Stimulated activated CD4-positive, alpha-beta T cell treated with anti-CD3 and anti-CD28 coated beads, TNF-alpha, amount 100 ng/mL, for 4 hours (primary cell): ENCODE data around the gene TPRG1.
"Not testable (repeated sequence)": the region's sequence is repeated elsewhere in the genome, so short reads cannot be mapped to it uniquely, and the experiment has no call there.

Experiments
- DNase-seq, 3 experiments: peaks; one replicate each; pipeline ENCODE4 v3.0.0-alpha.2; 2020; ENCODE audit warnings: low read depth in 3 of 3

Gene TPRG1

DNA sequence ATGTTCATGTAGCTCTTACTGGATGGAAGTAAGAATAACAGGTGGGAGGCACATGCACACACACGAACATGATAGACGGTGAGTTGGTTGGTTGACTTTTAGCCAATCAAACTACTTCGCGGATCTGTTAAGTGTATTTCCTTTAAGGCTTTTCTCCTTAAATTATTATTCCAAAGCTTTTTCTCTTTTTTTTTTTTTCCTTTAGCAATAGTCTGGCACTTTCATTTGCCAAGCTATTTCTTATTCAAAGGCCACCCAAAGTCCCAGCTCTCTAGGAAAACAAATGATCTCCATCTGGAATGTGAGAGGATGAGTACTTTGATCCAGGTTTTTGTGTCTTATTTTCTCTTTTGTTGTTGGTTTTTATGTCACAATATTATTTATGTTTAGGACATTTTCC, 141.1 kb downstream of the TPRG1 start:
- DNase-seq, result no peak

DNA sequence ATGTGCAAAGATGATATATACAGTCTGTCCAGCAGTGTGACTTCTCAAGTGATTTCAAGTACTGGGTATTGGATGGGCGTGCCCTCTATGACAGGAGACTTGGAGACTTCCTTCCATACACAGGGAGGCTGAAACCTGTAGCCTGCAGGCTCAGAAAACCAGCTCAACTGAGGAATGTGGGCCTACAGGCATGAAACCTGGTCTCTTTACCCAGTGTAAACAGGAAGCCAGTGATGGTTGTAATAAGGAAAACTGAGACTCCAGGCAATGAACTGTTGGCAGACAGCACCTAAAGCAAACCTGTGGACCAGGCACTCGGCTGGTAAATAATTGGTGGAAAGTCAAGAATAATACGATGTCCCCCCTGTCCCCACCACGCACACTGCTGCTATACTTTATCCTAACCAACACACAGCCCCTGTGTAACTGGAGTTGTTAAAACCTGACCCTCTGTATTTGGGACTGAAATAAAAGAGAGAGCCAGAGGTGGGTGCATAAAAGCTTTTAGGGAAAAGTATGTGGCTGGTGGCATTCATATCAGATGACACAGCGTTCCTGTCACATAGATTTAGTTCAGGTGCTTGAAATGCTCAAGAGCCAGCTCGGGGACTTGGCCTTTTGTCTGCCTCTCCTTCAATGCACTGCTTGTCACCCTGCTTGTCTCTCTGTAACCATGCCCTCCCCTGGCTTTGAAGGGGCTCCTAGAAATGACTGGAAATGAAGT, 144.7 kb downstream of the TPRG1 start:
- no peak for DNase-seq

DNA sequence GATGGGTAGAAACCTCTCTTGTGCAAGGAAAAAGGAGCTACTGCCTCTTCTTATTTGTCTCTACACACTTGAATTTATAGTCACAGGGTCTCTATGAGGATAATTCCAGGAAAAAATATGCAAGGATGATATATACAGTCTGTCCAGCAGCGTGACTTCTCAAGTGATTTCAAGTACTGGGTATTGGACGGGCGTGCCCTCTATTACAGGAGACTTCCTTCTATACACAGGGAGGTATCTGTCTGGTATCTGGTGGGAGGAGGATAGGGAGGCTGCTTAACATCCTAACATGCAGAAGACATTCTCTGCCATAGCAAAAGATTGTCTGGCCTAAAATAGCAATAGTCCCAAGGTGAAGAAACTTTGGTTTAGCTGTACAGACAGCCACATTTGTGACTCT, 146.1 kb downstream of the TPRG1 start:
- DNase-seq, result no peak

DNA sequence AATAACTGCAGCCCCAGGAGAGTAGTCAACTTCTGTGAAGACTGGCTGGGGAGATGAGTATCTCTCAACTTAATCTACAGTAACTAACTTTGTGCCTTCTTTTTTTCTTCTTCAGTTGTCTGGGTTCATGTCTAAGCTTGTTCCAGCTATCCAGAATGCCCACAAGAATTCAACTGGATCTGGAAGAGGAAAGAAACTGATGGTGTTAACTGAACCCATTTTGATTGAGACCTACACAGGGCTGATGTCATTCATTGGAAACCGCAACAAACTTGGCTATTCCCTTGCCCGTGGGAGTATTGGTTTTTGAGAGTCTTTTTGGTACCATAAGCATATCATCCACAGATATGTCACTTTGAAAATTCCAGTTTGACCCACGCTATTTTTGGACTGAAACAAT, 148.7 kb downstream of the TPRG1 start:
- DNase-seq, result no peak

DNA sequence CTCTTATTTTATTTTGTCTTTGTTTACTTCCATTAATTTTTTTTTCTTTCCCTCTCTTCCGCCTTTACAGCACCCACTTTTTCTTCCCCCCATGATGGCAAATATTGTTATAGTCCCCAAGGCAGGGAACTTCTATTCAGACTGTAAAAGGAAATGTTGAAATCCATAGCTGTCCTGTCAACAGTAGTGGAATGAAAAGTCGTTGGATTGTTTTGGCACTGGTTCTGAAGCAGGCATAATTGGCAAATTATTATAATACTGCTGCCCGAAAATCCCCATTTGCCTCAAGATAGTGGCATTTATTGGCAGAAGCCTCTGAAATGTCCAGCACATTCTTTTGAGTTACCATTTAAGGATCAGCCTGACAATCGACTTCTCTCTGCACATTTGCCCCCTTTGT, 150.6 kb downstream of the TPRG1 start:
- DNase-seq, result no peak

DNA sequence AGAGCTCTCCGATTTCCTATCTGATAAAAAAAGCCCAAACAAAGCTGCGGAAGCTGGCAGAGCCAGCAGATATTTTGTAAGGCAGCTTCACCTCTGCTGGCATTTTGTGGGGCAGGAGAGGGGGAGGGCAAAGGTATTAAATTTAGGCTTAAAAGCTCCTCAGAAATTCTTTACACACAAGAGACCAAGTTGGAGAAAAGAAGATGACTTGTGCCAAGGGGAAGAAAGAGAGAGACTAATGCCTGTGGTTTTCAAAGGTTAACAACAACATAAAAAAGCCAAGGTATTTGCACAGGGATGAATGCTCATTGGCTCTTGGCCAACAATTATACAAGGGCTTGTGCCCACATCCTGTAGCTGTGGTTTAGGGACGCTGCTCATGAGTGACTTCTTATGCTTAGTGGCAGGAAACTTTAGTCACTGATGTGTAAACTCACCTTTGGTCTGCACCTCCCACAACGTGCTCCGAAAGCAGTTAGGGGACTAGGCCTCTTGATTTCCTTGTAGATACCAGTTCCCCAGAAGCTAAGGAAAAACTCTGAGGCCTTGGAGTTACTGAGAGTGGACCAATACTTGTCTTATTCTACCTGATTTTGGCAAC, 152.9 kb downstream of the TPRG1 start:
- DNase-seq, result peak in 2 of 3 experiments; percentile 60 to 71

DNA sequence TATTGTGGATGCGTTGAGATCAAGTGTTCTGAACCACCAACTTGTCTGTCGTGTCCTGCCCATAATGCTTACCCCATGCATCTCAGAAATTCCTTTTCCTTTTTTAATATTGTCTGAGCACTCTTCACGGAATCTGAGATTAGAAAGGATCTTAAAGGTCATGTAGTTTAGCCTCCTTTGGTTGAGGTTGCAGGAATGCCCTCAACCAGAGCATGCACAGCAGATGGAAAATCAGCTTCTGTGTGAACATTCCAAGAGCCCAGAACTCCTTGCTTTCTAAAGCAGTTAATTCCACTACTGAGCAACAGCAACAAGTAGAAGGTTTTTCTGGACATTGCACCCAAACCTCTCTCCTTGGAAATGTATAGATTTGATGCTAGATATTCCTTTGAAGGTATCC, 153.7 kb downstream of the TPRG1 start:
- no peak for DNase-seq

DNA sequence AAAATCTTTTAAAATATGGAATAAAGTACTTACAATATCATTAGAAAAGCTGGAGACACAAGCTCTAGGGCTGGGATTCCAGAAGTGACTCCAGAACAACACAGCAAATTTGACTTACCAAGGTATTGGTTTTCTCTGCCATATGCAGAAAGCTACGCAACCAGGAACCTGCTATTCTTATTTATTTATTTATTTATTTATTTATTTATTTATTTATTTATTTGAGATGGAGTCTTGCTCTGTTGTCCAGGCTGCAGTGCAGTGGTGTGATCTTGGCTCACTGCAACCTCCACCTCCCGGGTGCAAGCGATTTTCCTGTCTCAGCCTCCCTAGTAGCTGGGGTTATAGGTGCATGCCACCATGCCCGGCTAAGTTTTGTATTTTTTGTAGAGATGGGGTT, 157.9 kb downstream of the TPRG1 start:
- not testable (repeated sequence) for DNase-seq

DNA sequence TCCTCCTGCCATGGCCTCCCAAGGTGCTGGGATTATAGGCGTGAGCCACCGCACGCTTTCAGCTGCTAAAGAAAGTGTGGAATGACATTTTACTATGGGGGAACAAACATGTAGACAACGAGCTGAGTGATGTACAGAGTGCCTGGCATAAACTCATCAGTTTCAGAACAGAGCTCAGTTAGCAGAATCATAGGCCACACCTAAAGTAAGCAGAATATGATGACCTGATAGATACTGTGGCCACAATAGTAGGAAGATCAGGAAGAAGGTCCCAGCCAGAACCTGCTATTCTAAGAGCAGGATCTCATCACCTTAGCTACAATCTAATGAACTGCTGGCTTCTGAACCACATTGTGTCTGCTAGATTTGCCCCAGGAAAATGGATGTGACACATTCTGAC, 158.3 kb downstream of the TPRG1 start:
- DNase-seq, result no peak

DNA sequence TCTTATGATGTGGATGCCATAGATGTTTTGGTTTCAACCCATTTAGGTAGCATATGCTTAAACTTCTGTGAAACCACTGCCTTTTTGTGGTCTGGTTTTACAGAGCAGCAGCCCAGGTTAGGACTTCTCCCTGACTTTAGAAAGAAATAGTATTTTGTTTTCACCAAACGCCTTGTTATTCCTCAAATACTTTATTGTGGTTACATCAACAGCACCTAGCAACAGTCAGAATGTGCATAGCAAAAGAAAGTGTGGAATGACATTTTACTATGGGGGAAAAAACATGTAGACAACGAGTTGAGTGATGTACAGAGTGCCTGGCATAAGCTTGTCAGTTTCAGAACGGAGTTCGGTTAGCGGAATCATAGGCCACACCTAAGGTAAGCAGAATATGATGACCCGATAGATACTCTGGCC, 159.2 kb downstream of the TPRG1 start:
- DNase-seq, result no peak

DNA sequence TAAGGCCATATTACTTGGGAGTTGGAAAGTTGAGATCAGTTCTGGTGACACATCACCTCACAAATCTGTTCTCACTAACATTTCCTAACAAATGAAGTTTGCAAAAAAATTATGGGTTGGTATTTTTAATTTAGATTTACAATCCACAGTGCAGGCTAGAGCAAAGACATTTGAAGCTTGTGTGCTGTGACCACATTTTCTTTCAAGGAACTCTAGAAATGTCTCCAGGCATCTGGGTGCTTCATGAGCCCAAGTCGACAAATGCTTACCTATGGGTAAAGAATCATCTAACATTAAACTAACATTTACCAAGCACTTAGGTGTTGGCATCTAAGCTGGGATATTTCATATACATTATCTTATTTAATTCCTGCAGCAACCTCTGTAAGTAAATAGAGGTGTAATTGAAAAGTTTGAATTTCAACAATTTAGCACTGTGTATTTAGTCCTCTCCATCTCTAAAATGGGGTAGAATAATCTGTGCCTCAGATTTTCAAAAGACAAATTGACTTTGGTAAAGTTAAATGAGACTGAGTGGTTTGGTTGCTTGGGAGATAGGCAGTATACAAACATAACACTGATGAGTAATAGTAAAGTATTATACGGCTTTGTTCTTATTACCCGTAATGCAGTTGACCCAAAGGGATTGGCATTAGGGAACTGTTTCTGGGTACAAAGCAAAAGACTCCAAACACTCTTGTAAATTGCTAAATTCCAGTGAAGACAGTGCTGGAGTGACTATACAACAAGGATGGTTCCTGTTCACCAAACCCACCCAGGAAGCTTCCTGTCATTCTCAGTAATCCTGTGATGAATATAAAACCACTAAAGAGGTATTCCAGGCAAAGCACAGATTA, 162.5 kb downstream of the TPRG1 start:
- DNase-seq, result no peak

DNA sequence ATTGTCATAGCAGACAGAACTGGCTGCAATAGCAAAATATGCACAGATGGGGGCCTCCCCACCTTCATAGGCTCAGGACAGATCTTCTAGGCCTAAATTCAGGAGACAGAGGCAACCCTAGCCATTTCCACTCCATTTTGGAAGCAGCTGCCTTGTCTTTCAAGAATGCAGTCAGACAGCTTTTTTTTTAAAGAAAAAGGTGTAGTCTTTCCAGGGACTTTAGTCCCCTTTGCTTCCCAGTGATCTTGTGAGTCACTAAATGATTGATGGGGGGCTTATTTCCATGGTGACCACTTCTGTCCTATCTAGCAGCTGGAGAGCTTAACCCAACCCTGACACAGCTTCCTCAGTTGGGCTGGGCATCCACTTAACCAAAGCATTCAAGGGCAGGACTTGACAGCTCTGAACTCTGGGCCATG, 165.9 kb downstream of the TPRG1 start:
- DNase-seq, result no peak

DNA sequence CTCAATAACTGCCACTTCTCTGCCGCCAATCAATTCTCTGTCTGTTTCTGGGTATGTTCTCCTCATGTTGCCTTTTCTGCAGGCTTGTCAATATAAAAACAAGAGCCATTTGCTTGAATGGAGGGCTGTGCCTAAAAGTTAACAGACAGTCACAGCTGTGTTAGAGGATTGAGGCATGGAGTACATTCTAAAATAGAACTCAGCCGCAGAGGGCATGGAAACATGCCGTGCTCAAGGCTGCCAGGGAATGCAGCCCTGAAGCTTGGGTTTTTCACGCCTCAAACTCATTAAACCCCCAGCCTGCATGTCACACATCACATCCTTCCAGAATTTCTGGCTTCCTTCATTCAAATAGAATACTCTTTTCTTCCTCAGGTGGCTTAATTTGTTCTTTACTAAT, 166.6 kb downstream of the TPRG1 start:
- DNase-seq, result no peak

DNA sequence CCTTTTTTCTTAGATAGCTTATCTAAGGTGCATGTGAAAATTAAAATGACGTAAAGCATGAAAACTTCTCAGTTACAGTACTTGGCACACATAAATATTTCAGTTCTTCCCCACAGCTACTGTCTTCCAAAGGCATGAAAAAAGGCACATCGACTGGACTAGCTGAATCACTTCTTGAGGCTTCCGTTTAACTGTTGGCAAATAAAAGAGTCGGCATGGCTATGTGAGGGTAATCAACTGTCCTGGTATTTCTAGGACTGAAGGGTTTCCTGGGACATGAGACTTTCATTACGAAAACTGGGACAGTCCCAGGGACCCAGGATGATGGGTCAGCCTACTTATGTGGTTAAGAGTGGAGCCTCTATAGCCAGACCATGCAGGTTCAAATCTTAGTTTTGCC, 168.2 kb downstream of the TPRG1 start:
- no peak for DNase-seq

DNA sequence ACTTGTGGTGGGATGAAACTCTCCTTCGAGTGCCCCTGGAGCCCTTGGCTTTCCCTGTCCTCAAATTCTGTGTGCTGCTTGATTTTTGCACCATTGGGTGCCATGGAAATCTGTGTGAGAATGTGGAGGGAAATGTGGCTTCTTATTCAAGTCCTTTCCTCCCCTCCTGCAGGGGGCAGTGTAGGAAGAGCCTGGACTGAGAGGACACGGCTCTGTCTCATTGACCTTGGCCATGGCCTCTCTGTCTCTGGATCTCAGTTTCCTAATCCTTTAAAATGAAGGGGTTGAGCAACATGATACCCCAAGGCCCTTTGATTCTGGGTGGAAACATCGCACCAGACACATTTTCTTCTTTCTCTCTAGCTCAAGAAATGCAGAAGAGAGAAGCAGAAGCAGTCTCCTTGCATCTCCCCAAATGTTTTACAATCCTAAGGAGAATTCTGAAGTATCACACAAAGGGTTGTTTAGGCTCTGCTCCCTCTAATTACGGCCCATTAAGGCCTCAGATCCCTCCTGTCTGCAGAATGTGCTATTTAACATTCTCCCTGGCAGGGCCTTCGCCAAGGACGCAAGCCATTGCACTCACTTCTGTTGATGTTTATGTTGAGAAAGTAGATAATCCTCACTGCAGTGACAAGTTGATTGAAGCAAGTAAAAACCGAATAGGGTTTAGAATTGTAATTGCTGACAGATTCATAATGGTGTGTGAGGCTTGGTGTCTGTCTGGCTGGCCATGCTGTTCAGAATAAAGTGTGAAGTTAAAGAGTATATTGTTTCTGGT, 169.1 kb downstream of the TPRG1 start:
- no peak for DNase-seq

DNA sequence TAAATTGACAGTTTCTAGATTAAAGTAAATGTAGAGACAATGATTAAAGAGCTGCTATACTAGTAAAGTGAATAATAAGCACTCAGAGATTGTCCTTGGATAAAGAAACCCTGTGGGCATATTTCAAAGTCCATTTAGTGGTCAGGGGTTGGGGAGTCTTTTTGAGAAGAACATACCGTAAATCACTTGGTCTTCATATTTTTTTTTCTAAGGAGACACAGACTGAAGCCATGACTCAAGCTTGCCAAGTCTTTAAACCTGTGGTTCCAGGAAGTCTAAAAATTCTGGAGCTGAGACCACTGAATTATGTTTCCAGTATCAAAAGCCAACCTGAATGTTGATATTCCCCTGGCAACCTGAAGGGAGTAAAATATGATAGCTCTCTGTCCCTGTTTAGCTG, 171.0 kb downstream of the TPRG1 start:
- no peak for DNase-seq

DNA sequence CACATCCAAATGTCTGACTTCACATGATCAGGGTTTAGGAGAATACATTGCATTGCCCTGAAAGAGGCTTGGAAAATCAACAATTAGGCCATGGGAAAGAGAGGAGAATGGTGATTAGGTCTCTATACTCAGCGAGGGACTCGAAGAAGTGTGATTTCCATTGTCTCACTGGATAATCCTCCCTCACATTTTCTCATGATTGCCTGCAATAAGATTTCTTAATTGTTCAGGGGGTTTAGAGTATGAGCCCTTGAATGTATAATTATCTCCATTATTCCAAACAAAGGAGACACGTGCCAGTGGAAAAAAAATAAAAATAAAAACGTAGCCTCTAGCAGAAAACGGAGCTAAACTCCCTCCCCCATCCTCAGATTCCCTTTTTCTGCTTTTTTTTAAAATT, 173.2 kb downstream of the TPRG1 start:
- DNase-seq, result no peak

DNA sequence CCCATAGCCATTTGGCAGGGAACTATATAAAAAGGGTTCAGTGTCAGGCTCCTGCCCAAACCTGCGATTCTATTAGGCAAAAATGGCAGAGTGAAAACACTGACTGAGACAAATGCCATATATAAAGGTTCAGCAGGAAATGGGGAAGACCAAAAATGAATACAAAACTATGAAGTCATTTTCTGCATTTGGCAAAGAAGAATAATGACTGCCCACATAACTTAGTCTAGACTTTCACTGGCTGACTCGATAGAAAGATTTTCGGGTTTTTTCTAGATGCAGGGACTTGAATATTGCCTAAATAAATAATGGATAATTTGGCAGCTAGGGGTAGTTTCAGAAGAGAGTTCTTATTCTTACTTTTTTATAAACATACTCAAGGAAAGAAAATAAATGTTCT, 178.0 kb downstream of the TPRG1 start:
- DNase-seq, result no peak

DNA sequence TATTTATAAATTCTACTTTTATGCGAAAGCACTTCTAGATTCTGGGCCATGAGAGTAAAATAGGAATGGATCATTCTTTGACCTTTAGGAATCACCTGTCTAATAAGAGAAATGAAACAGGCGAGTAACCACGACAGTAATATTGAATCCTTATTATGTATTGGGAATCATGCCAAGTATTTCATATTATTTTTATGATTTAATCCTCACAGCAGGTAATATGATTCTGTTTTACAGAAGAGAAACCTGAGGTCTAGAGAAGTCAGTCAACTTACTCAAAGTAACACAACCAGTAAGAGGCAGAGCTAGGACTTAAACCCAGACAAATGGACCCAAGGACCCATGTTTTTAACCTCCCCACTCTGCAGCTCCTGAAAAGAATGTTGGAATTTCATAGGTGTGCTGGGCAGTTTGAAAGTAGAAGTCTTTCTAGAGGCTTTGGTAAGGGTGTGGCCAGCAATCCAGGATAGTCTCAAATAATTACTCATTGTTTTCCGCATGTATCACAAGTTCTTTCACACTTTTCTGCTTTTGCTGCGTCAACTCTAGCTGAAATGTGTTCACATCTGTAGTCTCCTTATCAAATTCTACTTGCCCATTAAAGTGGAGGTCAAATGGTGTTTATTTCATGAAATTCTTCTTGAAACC, 181.7 kb downstream of the TPRG1 start:
- no peak for DNase-seq

DNA sequence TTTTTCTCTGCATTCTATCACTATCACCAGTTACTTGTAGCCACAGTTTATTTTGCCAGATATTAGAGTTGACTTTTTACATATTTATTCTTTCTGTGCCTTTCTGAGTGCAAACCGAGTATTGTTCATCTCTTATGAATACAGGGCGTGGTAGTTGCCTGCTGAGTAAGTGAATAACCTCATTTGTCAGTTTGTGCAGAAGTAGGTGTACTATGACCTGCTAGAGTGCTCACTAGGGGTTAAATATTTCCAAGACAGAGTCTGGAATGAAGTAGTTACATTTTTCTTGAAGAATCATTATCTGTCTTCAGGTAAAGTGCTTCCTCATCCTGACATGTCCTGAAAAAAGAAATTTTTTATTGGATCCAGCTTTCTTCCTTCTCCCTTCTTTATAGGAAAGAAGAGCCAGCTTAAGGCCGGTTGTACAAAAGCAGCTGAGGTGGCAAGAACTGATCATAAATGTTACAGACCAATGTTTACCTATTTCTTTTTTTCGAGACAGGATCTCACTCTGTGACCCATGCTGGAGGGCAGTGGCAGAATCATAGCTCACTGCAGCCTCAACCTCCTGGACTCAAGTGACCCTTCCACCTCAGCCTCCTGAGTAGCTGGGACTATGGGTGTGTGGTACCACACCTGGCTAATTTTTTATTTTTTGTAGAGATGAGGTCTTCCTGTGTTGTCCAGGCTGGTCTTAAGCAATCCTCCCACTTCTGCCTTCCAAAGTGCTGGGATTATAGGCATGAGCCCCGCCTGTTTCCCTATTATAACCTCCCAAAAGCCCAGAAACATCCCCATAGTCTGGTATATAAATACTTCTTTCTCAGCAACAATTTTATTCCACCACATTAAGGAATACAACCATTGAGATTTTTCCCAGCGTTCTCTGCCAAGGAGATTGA, 182.5 kb downstream of the TPRG1 start:
- no peak for DNase-seq

DNA sequence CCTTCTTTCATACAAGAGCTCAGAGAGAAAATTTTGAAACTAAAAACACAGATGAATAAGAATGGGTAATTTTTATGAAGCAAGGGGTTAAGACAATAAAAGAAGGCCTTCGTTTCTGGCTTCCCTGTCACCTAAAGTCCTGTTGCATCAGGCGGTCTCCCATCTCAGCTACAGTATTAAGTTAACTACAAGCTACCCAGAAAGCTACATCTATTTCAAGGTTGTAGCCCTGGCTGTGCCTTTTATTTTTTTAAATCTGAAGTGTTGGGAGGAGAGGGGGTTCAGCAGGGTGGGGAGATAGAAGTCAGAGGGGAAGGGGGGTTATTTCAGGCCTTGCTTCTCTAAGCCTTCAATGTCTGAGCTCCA, 183.3 kb downstream of the TPRG1 start:
- no peak for DNase-seq
